D721Med (cell line): Measurements from ENCODE around the gene AP2A2.

Experiments
- DNase-seq: peaks from one replicate; pipeline ENCODE4 v3.0.0; 2011; ENCODE audit warnings: low spot score; ENCODE audit not compliant: insufficient read length
- FAIRE-seq: peaks from 2 replicates; lab custom pipeline; 2011; peaks lifted over from hg19 to GRCh38; lab: Jason Lieb, UNC
- CTCF ChIP-seq: IDR thresholded peaks from 2 replicates; pipeline ENCODE4 v1.5.1; 2012; ENCODE audit warnings: mild to moderate bottlenecking, control low read depth; ENCODE audit not compliant: insufficient read depth; ENCODE audit errors: missing control alignments

AP2A2 gene

GRCh38 chr11:1022411-1022810 lies 96.7 kb downstream of the AP2A2 start:
- TF ChIP-seq CTCF = no peak
- DNase-seq (no peak), FAIRE-seq (no peak)

GRCh38 chr11:1022908-1023810 lies 97.5 kb downstream of the AP2A2 start:
- TF ChIP-seq CTCF = no peak
- FAIRE-seq (no peak), DNase-seq (no peak)

- no peak for TF ChIP-seq CTCF
- FAIRE-seq (no peak), DNase-seq (no peak)
Observed at GRCh38 chr11:1023811-1024596, 98.3 kb downstream of the AP2A2 start.

GRCh38 chr11:1024597-1025409 lies 99.1 kb downstream of the AP2A2 start:
- no peak for DNase-seq
- TF ChIP-seq CTCF = no peak
- no peak for FAIRE-seq

GRCh38 chr11:1025410-1026162 lies 99.9 kb downstream of the AP2A2 start:
- DNase-seq (no peak), FAIRE-seq (no peak)
- no peak for TF ChIP-seq CTCF

- no peak for TF ChIP-seq CTCF
- DNase-seq (no peak), FAIRE-seq (no peak)
Observed at GRCh38 chr11:1026163-1026450, 100.4 kb downstream of the AP2A2 start.
